ENCODE data around the gene UBIAD1. TPM values are rescaled to one million over a fixed set of nuclear protein-coding genes. Genes with fewer than 3 reads are reported as not detected.

Gene UBIAD1
- total RNA-seq, 1 donor from 2014 or later: 29.2 TPM

DNA sequence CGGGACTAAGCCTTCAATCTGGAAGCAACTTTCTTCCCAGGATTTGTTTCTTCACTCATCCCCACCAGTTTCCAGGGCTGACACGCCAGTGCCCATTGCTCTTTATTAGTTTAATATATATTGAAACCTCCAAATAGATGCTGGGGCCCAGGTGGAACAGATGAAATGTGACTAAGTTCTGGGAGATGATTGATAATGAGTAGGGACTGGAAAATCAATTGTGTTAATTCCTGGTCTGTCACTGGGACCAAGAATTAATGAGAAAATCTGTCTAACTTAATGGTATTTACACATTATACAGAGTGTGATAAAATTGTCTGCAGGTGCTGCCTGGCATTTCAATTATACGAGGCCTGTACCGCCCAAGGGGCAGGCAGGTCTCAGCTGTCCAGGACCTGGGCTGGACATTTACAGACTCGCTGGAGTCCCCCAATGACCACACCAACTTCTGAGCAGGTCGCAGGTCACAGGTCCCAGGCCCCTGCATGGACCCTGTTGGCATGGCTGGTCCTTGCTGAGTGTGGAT, 35.8 kb downstream of the UBIAD1 start:
- intact Hi-C loops (cut with micrococcal nuclease): no loop called here

DNA sequence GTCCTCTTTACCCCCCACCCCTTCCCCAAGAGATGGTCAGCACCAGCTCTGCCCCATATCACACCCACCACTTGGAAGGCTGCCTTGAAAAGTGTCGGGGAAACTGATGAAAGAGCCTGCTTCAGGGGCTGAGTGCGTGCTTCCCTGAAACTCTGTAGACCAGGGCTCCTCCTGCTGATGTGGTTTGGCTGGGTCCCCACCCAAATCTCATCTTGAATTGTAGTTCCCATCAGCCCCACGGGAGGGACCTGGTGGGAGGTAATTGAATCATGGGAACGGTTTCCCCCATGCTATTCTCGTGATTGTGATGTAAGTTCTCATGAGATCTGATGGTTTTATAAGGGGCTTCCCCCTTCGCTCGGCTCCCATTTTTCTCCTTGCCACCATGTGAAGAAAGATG, 36.4 kb downstream of the UBIAD1 start:
- intact Hi-C loops (cut with micrococcal nuclease): no loop called here

DNA sequence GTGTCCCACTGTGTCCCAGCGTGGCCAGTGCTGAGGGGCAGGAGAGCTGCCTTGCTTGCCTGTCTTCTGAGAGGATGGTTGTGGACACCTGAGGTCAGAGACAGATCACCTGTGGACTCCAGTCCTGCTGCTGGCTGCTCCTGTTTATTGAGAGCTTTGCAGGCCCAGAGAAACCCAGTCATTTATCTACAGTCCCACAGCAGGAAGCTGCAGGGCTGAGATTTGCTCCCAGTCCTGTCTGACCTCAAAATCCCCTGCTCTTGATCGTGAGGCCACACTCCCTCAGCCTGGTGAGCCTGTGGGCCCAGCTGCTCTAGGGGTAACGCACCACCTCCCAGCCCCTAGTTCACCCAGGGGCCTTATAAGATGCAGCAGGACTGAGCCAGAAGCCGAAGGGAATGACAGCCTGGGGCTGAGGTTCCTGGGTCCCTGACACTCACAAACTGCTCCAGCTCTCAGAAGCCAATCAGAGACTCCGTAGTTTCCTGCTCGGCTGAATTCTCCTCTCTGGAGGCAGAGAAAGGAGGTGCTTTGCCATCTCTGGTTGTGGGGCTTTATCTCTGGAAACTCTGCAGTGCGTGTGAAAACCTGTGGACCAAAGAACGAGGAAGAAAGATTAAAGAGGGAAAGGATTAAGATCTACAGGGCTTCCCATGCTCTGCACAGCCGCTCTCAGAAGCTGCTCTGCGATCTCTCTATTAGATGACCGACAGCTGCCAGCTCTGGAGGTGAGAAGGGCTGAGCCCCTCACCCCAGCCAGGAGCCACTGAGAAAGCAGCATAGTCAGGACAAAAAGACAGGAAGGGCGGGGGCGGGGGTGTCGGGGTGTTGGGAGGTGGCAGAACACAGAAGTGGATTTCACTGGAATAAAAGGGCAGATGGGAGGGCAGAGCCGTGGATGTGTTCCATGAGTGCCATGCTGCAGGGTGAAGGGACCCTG, 39.1 kb downstream of the UBIAD1 start:
- intact Hi-C loops (cut with micrococcal nuclease): no loop called here

DNA sequence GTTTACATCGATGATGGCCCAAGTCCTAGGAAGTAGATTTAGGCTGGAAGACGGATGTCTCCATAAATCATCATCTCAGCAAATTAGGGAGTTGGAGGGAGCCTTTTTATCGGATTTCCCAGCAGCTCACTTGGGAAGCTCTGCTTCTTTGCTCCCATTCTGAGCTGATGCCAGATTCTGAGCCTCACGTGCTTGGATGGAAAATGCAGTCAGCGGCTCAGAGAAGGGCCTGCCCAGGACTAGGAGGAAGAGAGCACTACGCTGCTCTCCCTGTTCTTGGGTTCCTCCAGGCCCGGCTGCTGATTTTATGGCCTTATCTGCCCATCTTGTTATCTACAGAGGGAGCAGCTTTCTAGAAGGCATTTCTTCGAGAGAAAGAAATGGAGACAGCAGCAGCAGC, 42.0 kb downstream of the UBIAD1 start:
- intact Hi-C loops (cut with micrococcal nuclease): no loop called here

DNA sequence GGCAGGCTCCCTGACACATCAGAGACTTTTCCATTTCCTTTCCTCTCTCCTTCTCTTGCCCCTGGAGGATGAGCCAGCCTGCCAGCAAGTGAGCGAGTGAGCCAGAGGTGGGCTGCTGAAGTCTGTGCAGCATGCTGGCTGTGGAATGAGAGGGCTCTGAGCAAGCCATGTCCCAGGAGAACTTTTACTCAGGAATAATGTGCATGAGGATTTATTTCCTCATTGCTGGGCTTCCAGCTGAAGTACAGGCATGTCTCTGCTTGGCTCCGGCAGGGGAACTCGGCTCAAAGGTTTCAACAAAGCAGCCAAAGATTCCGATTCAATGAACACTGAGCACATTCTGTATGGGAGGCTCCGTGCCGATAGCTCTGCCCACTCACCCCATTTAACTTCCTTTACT, 43.7 kb downstream of the UBIAD1 start:
- intact Hi-C loops (cut with micrococcal nuclease): no loop called here

DNA sequence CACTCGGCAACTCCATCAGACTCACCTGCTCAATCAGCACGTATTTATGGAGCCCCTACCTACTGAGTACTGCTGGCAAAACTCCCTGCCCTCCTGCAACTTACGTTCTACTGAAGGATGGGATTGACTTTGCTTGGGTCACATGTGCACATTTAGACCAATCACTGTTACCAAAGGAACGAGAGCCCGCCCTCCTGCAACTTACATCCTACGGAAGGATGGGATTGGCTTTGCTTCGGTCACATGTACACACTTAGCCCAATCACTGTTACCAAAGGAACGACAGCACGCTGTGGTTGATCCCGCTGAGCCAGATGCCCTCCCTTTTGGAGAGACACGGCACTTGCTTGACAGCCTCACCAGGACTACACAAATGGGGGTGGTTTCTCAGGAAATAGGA, 46.0 kb downstream of the UBIAD1 start:
- intact Hi-C loops (cut with micrococcal nuclease): no loop called here

DNA sequence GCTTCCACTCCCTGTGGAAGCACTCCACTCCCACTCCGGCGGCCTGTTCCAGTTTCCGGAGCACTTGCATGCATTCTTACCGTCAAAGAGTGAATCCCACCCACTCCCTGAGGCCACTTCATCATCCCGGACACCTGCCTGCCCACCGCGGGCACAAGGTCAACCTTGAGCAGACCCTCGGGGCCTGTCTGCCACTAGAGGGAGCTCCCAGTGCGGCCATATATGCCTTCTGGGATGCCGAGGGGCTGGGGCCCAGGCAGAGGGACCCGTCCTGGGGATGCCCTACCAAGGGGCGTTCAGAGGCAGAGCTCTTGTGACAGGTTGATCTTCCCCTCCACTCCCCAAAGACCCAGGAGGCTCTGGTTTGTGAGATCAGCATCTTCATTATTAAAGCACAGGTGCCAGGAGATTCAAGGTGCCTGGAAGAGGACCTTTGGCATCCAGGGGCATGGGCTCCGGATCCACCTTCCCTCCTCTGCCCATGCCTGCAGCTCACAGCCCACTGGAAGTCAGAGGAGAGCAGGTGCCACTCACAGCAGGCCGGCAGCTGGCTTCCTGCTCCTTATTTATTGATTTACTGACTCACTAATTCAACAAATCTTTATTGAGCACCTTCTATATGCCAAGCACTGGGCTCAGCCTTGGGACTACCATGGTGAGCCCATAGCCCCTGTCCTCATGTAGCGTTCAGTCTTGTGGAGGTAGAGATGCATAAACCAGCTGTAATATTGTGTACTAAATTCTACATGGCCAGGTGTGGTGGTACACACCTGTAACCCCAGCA, 47.3 kb downstream of the UBIAD1 start:
- intact Hi-C loops (cut with micrococcal nuclease): no loop called here

DNA sequence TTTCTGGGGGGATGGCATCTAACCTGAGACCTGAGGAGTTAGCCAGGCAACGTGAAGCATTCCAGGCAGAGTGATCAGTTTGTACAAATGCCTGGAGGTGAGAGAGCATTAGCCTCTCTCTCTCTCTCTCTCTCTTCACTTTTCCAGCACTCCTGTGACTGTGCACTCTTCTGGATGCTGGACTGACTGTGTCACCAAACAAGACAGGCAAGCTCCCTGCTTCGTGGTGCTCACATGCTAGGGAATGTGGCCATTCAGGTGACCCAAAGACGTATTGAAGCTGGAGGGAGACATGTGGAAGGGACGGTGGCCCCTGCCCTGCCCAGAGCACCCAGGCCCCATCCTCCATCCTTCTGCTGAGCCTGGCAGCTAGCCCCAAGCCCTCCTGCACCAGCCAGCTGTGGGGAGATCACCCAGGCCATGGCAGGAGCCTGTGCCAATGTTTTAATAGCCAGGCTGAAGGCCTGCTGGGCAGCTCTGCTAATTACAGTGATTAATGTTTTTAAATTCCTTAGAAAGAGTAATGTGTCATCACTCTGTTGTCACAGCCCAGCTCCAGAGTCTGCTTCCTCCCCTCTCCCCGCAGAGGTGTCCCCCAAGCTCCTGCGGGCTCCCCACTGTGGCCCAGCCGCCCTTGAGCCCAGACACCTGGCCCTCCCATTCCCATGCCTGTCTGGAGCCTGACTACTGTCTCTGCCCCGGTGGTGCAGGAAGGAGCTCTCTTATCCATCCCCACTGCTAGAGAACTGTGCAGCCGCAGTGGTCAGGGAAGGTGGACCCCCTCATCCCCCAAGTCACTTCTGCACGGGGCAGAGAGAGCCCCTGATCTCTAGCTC, 48.9 kb downstream of the UBIAD1 start:
- intact Hi-C loops (cut with micrococcal nuclease): no loop called here

DNA sequence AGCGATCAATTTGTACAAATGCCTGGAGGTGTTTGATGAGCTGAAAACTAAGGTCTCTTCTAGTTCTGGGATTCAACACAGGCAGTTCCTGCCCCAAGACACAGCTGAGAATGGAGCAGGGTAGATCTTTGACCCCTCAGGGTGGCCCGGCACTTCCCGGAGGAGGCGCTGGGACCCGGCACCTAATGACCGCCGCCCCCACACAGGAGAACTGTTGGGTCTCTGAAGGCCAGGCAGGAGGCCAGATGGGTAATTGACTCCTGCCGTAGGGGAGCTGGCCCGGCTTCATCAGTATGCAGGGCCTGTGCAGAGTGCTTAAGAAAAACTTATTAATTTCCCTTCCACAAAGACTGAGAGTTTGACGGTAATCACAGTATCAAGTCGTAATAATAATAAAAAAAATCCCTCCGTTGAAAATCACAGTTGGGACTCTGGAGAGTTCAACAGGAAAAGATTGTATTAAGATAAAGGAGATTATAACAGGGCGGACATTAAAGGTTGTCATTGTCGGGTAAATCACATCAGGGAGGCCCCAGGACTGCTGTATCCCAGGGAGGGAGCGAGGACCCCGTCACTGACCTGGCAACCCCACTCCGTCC, 51.7 kb downstream of the UBIAD1 start:
- intact Hi-C loops (cut with micrococcal nuclease): no loop called here

DNA sequence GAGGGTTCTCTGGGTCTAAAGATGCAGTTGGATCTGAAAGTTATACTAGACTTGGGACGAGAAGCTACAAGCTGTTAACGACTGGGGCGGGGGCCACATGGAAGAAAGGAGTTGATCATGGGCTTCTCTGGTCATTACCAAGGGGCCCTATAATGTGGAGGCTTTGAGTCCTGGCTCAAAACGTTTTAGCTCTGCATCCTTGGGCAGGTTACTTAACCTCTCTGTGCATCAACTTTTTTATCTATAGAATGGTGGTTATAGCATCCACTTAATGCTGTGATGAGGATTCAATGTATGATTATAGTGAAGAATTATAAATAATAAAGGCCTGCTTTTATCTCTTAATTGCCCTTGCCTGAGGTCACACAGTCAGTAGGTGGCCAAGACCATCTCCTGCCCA, 53.1 kb downstream of the UBIAD1 start:
- intact Hi-C loops (cut with micrococcal nuclease): no loop called here

DNA sequence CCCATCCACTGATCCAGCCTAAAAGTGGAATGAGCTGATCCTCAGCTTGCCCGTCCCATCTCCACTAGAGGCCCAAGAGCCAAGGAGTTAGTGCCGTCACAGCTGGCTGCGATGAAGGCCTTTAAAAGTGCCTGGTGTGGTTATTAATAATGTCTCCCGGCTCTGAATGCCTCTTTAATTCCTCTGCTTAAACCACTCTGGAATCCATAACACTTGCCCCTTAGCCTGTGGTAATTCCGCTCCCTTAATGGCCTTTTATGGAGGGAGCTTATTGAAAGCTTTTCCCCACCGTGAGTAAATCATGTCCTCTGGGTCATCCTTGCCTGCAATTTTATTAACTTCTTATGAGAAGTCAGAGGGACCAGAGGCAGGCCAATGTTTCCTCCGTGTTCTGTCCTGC, 55.4 kb downstream of the UBIAD1 start:
- intact Hi-C loops (cut with micrococcal nuclease): no loop called here

DNA sequence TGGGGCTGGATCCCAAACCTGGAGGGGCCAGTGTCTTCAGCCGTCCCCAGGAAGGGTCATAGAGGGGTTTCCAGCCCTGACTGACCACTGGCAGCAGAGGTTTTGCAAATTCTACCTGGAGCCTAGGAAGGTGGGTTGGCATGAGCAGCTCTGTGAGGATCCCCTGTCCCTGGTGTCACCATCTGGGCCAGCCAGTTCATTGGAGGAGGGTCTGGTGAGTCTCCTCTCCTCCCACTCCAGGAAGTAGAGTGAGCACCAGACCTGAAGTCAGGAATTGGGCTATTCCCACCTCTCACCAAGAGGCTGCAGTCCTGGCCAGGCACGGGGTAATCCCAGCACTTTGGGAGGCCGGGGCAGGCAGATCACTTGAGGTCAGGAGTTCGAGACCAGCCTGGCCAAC, 57.4 kb downstream of the UBIAD1 start:
- intact Hi-C loops (cut with micrococcal nuclease): no loop called here

DNA sequence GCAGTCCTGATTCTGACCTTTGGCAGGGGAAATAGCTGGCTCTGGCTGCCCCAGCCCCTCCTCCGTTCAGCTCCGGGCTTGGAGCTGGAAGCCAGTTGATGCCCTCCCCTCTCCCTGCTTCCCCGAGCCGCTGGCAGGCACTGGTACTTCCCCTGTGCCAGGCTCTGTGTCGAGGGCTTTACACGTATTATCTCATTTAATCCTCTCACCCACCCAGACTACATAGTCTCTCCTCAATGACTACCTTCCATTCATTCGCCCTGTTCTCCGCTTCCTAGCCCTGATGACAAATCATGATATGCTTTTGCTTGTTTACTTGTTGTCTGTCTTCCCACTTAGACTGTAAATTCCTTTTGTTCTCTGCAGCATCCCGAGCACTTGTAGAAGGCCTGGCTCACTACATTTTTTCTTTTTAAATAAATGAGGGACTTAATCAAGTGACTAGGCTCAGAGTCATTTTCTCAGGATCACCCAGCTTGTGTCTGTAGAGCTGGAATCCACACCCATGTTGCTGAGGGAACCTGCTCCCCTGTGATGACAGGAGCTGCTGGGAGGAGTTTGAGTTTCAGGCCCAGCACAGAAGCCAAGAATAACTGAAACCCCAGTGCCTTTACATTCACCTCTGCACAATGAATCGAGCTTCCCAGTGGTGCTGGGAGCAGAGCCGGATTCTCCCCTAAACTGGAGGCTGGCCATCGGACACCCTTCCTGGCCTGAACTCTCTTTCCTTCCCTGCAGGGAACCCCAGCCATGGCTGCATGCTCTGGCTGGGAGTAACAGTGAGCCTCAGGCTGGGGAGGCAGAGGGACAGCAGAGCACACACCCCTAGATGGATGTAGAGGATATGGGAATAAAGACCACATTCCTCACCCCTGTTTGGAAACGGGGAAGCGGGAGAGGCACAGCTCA, 58.3 kb downstream of the UBIAD1 start:
- intact Hi-C loops (cut with micrococcal nuclease): no loop called here

DNA sequence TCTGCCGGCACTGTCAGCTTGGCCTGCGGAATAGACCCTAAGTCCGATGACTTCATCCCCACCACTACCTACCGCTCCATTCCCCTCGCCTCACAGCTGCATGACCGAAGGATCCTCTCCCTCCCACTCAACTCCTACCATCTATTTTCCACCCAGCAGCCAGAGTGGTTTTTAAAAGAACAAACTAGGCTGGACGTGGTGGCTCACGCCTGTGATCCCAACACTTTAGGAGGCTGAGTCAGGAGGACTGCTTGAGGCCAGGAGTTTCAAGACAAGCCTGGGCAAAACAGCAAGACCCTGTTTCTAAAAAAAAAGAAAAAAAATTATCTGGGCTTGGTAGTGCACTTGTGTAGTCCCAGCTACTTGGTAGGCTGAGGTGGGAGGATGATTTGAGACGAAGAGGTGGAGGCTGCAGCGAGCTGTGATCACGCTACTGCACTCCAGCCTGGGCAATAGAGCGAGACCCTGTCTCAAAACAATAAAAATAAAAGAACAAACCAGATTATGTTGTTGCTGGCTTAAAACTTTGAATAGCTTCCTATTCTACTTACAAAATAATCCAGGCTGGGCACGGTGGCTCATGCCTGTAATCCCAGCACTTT, 59.0 kb downstream of the UBIAD1 start:
- intact Hi-C loops (cut with micrococcal nuclease): no loop called here

DNA sequence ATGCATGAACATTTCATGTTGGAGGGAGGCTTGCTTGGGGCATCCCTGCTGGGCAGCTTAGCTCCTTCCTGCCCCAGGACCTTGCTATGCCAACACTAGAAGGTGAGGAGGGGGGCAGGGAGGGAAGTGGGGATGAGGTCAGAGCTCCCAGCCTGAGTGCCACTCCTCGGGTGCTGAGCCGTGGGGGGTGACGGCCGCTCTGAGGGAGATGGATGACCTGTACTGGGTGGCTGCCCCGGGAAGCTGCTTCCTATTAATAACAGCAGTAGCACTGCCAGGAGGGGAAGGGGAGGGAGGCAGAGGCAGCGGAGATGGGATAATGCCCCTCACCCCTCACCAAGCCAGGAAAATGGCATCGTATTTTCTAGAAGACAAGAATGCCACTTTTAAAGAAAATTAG, 60.6 kb downstream of the UBIAD1 start:
- intact Hi-C loops (cut with micrococcal nuclease): no loop called here

DNA sequence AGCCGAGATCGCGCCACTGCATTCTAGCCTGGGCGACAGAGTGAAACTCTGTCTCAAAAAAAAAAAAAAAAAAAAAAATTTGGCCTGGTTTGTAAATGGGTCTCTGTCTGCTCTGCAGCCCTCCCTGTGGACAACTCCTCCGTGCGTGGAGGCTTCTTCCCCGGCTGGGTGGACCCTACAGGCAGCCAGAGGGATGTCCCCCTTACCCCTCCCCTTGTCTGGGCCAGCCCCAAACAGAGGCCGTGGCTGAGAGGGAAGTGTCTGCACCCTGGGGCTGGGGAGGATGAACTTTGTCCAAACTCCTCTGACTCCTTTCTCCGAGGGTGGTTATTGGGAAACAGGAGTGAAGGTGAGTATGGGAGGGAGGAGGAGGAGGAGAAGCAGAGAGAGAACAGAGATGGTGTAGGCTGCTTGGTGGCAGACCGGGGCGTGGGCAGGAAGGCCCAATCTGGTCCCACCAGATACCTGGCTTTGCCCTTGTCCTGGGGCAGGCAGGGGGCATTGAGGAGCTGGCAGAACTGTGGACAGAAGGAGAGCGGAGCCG, 61.3 kb downstream of the UBIAD1 start:
- intact Hi-C loops (cut with micrococcal nuclease): no loop called here

DNA sequence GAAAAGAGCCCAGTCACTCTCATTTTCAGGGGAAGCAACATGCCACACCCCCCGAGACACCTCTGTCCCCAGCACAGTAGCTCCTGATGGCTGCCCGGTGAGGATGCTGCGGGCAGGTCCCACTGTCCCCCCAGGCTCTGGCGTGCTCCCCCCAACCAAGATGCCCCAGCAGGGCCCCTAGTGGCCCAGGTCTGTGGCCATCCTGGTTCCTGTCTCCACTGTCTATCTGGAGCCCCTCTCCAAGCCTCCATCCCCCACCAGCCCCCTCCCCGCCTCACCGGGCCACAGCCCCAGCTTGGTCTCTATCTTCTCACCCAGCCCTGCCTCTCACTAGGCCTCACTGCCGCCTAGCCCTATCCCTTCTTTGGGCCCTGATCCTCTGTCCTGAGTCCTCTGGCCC, 61.8 kb downstream of the UBIAD1 start:
- intact Hi-C loops (cut with micrococcal nuclease): no loop called here

DNA sequence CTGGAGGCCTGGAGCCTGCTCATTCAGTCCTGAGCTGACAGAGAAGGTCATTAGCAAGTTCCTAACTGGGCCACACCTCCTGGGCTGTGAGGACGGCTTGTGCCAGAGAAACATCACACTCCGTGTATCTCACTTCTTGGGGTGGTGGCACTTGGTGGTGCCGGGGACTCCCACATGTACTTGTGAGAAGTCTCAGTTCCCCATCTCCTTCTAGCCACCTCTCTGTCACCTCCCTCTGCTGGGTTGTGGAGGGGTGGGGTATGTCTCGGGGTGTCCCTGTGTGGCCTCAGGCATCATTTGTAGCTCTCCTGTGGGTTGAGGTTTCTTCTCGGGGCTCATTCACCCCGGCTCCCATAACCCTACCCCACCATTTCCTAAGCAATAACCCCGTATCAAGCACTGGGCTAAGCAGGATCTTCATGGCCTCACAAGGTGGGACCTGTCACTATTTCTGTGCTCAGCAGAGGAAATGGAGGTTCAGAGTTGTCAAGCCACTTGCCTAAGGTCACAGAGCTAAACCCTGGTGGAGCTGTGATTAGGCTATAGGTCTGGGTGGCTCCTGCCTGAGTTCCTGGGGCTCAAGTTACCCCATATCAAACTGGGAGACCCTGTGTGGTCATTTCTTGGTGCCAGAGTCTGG, 62.5 kb downstream of the UBIAD1 start:
- intact Hi-C loops (cut with micrococcal nuclease): no loop called here
